H1 (cell line): ENCODE results near the gene COMMD7.

Source experiments
- BACH1 ChIP-seq: IDR thresholded peaks from 2 replicates; pipeline ENCODE4 v1.6.1; 2012; ENCODE audit warnings: low read length, improper control_type of control experiment
- TF ChIP-seq, protein P1 (sequence below), 3 experiments: IDR thresholded peaks; 1 replicate in 2 of 3; 2 replicates in 1 of 3; pipeline versions ENCODE4 v1.5.1 to v1.6.1; 2011; ENCODE audit warnings: low read length in 3 of 3, mild to moderate bottlenecking in 3 of 3, inconsistent platforms in 2 of 3, low read depth in 1 of 3, moderate library complexity in 1 of 3; ENCODE audit not compliant: insufficient read depth in 1 of 3; ENCODE audit errors: control extremely low read depth in 1 of 3

- TF ChIP-seq, protein P1, sequence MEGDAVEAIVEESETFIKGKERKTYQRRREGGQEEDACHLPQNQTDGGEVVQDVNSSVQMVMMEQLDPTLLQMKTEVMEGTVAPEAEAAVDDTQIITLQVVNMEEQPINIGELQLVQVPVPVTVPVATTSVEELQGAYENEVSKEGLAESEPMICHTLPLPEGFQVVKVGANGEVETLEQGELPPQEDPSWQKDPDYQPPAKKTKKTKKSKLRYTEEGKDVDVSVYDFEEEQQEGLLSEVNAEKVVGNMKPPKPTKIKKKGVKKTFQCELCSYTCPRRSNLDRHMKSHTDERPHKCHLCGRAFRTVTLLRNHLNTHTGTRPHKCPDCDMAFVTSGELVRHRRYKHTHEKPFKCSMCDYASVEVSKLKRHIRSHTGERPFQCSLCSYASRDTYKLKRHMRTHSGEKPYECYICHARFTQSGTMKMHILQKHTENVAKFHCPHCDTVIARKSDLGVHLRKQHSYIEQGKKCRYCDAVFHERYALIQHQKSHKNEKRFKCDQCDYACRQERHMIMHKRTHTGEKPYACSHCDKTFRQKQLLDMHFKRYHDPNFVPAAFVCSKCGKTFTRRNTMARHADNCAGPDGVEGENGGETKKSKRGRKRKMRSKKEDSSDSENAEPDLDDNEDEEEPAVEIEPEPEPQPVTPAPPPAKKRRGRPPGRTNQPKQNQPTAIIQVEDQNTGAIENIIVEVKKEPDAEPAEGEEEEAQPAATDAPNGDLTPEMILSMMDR (IDR thresholded peaks at IDR 0.05; ENCODE audit: control extremely low read depth in 1 of 3, insufficient read depth in 1 of 3, low read depth in 1 of 3, low read length in 3 of 3): no peak
- no peak for TF ChIP-seq BACH1
Observed at GRCh38 chr20:32752458-32753250, 9.4 kb upstream of the COMMD7 start.
